T1000 (cell line): ENCODE data around the gene ABCF2.

Source experiments
- DNase-seq: peaks from one replicate; lab custom pipeline; 2025; ENCODE audit warnings: mixed read lengths; lab: John Stamatoyannopoulos, UW

Gene ABCF2

GRCh38 chr7:151226875-151227782 is at the start of gene ABCF2:
Gene ABCF2, minus strand, starts transcription at chr7:151227205. Its CDS starts 747 bp downstream, at chr7:151226458.
- peak; percentile 90 for DNase-seq

DNA sequence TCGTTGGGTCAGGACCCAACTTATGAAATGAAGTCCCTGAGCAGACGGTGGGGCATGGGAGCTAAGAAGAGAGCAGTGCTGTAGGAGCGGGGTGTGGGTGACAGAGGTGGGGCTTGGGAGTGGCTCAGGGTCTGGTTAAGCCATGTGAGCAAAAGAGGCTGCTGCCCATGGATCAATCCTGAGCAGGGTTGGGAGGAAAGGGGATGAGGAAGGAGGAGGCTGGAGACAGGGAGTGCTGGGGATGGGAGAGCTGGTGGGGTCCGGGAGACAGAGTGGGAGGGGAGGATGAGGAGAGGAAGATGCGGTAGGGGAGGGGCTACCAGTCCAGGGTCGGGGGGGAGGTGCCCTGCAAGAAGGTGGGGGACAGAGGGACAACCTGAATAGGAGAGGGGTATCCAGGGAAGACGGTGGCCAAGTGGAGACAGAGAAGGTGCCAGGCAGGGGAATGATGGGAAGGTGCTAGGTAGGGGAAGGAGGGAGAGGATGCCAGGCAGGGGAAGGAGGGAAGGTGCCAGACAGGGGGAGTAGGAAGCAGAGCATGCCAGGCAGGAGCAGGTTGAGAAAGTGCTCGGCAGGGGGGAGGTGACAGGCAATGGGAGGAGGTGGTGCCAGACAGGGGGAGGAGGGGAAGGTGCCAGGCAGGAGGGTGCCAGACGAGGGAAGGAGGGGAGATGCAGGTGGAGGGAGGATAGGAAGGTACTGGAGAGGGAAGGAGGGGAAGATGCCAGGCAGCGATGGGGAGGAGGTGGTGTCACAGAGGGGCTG is 49.0 kb upstream of the ABCF2 start:
- DNase-seq = no peak

DNA sequence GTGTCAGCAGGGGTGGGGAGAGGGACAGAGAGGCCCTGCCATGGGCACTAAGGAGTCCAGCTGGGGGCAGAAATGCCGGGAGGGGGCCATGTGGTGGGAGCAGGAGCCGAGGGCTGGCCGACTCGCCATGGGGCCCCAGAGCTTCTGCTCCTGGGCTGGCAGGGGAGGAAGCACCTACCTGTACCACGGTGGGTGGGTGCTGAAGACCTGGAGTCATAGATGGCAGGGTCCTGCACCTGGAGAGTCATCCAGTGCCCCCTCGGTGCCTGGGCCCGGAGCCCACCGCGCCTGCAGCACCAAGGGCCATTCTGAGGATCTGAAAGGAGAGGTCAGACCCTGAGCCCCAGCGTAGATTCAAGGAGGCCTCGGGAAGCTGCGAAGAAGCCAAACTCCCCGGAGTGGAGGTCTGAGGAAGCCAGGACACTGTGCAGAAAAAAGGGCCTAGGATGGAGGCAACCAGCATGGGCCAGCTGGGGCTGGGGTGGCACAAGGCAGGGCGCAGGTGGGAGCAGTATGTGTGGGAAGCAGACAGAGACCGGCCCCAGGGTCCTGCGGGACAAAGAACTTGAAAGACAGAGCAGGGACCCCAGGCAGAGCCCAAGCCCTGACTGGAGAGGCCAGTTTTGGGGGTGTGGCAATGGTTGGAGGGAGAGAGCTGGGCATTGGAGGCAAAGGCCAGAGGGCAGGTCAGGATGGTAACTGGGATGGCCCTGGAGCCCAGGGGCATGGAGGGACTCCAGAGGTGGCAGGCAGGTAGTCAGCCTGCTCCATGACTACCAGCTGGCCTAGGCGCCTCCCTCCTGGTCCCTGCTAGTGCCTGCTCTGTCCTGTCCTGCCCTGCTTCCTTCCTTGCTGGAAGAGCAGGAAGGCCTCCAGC is 48.2 kb upstream of the ABCF2 start:
- DNase-seq = no peak

DNA sequence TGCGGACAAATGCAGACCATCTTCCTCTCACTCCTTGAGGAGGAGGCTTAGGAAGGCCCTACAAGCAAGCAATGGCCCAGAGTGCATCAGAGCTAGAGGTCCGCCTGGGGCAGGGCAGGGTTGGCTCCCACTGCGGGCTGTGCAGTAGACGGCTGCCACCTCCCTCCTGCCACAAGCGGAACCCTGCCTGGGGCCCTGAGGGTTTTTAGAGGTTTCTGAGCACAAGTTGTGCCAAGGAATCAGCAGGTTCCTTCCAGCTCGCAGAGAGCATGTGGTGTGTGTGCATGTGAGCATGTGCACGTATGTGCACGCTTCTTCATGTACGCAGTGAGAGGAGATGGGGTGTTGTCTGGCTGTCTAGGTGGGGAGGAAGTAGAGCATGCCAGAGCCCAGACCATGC is 47.4 kb upstream of the ABCF2 start:
- DNase-seq = no peak

GRCh38 chr7:151273651-151274390 is 46.8 kb upstream of the ABCF2 start:
- DNase-seq = no peak

- no peak for DNase-seq
These were observed 45.9 kb upstream of the ABCF2 start for GRCh38 chr7:151272877-151273276.

DNA sequence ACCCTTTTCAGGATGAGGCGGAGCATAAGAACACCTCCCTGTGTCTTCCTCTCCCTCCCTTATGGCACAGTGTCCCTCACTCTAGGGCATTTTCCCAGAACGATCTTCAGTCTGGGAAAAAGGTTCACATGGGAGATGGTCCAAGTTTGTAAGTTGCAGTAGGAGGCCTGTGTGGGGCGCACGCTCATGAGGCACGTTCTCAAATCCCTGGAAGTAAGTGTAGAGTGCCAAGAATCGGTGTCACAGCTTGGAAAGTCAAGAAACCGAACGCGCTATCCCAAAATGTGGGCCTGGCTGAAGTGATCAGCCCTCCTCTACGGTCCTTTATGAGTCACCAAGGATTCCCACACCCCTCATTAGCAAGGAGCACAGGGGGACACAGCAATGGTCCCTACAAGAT is 45.4 kb upstream of the ABCF2 start:
- no peak for DNase-seq

DNA sequence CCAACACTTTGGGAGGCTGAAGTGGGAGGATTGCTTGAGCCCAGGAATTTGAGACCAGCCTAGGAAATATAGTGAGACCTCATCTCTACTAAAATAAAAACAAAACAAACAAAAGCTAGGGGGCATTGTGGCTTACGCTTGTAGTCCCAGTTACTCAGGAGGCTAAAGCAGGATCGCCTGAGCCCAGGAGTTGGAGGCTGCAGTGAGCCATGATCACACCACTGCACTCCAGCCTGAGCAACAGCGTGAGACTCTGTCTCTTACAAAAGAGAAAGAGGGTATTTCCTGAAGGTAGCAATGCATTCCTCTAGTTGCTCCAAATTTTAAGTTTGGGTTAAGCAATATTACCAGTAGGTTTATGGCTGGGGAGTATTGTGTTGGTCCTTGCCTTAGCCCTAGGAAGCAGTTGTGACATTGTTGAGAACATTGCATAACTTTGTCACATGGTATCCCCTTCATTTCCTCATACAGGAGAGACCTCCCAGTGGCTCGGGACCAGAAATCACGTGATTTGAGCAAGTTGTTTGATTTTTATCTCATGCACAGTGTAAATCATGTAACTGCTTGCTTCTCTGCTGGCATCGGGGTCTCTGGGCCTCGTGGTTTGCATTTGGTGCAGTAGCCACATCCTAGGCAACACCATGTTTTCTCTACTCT is 44.8 kb upstream of the ABCF2 start:
- no peak for DNase-seq

DNA sequence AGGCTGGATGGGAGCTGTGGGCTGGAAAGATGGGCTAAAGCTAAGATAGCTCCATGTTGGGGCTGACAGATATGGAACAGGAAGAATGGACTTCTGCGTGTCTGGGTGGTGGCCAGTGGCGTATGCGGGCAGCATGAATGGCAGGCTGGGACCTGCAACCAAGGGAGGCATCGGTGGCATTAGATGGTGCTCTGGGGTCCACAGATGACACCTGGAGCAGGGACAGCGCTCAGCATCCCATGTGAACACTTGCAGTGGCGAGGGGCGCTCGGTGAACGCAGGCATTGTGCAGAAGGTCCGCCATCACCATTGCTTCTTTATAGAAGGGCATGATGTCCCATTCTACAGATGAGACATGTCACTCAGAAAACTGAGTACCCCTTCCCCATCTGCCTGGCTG is 42.5 kb upstream of the ABCF2 start:
- DNase-seq = no peak

GRCh38 chr7:151265351-151265931 is 38.4 kb upstream of the ABCF2 start:
- DNase-seq = no peak

GRCh38 chr7:151264615-151265014 is 37.6 kb upstream of the ABCF2 start:
- DNase-seq = no peak

DNA sequence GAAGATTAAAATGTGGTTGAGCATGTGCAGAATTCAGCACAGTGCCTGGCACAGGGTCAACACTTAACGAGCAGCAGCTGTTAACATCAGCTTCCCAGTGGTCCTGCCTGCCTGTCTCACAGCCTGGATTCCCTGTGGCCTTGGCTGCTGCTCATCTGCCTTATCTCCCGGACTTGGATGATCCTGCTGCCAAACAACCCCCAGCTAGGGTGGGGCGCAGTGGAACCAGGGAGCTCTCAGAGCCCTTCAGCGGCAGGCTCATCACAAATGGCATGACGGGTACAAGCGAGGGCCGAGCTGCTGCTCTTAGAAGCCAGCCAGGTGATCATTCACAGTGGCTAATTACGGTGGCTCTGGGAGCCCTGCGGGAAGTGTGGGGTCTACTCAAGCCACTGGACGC is 34.5 kb upstream of the ABCF2 start:
- no peak for DNase-seq

- DNase-seq = no peak
These were observed 33.9 kb upstream of the ABCF2 start for GRCh38 chr7:151260883-151261282.

- DNase-seq = no peak
These were observed 33.5 kb upstream of the ABCF2 start for GRCh38 chr7:151260471-151260870.

DNA sequence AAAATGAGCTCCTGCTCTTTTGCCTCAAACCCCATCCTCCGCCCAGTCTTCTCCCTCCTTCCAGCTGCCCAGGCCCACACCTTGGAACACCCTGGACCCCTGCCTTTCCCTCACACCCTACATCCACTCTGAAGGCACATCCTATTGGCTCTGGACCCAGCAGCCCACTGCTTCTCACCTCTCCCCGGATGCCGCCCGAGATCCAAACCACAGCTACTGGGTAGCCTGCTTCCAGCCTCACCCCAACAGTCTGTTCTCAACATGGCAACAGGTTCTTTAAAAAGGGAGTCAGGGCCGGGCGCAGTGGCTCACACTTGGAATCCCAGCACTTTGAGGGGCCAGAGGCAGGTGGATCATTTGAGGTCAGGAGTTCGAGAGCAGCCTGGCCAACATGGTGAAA is 31.0 kb upstream of the ABCF2 start:
- no peak for DNase-seq

DNA sequence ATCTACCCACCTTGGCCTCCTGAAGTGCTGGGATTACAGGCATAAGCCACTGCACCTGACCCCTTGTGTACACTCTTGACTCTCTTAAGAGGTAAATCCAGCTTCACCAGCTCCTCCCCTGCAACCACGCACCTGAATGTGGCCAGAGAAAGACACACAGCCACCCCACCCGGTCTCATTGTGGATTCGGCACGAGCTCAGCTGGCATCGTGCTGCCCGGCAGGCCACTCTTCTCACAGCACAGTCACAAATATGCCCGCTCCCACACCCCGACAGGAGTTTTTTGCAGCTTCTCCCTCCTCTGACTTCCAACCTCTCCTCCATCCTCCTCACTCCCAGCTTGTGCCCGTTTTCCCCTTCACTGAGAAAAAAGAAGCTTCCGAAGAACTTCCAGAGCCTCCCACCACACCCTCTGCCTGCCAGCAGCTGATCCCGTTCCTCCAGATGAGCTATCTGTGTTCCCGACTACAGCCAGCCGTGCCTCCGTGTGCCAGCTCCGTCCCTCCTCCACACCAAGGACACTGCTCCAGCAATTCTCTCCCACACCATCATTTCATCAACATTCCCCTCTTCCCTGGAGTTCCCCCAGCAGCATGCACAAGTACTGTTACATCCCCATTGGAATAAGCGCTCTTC is 29.5 kb upstream of the ABCF2 start:
- no peak for DNase-seq

DNA sequence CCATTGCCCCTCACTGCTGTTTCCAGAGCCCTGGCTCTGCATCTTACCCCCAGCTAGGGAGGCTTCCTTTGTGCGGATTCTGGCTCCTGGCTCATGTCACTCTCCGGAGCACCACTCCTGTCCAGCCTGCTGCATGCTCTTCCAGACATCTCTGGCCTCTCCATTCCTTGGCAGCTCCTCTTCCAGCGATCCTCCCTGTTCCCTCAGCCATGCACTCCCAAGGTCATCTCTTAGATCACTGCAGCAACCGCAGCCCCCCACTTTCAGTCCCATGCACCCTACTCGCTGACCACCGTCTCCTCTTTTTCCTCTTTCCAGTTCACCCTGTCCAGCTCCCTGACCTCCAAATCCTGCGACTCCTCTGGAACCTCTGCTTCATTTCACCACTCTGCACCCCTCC is 28.4 kb upstream of the ABCF2 start:
- DNase-seq = no peak

GRCh38 chr7:151254851-151255250 is 27.8 kb upstream of the ABCF2 start:
- DNase-seq = no peak

GRCh38 chr7:151254316-151254715 is 27.3 kb upstream of the ABCF2 start:
- DNase-seq = no peak
